OCI-LY3 (cell line): Measurements from ENCODE around the gene RASL11A.

ENCODE experiments used
- H2AFZ ChIP-seq: fragments of 200-600, 300-600 bp; shearing (Covaris generic); 2 replicates; pipeline ENCODE4 v1.6.0; 2014; ENCODE audit warnings: antibody characterized with exemption, low read depth, low read length
- H3K27ac ChIP-seq: fragments of 200-600, 300-600 bp; sonication (generic); 2 replicates; pipeline ENCODE4 v1.5.1; 2014; ENCODE audit warnings: mild to moderate bottlenecking, low read length, moderate library complexity, mixed read lengths
- H3K27me3 ChIP-seq: fragments of 200-600, 300-600 bp; sonication (generic); 2 replicates; pipeline ENCODE4 v1.6.1; 2014; ENCODE audit warnings: low read depth, low read length, mixed read lengths
- H3K36me3 ChIP-seq: fragments of 200-600, 300-600 bp; sonication (generic); replicated peaks from 2 replicates; pipeline ENCODE3; 2014; ENCODE audit warnings: low read depth, low read length, mixed read lengths
- H3K4me1 ChIP-seq: fragments of 300-600, 200-600 bp; sonication (generic); 2 replicates; pipeline ENCODE4 v1.6.1; 2014; ENCODE audit warnings: low read length, mixed read lengths
- H3K4me2 ChIP-seq: fragments of 200-600, 300-600 bp; sonication (generic); 2 replicates; pipeline ENCODE4 v1.6.1; 2014; ENCODE audit warnings: low read length, mixed read lengths
- H3K4me3 ChIP-seq: fragments of 300-600, 200-600 bp; sonication (generic); 2 replicates; pipeline ENCODE4 v1.5.1; 2014; ENCODE audit warnings: antibody characterized with exemption, mild to moderate bottlenecking, low read length, moderate library complexity
- H3K79me2 ChIP-seq: fragments of 300-600, 200-600 bp; shearing (Covaris generic); 2 replicates; pipeline ENCODE4 v1.6.1; 2014; ENCODE audit warnings: mild to moderate bottlenecking, low read length, mixed read lengths
- H3K9ac ChIP-seq: fragments of 300-600, 200-600 bp; shearing (Covaris generic); 2 replicates; pipeline ENCODE4 v1.6.0; 2014; ENCODE audit warnings: mild to moderate bottlenecking, low read length, moderate library complexity
- H3K9me3 ChIP-seq: fragments of 200-600, 300-600 bp; shearing (Covaris generic); 2 replicates; pipeline ENCODE4 v1.6.1; 2014; ENCODE audit warnings: low read length, mixed read lengths; ENCODE audit not compliant: insufficient read depth
- H4K20me1 ChIP-seq: fragments of 200-600, 300-600 bp; sonication (generic); 2 replicates; pipeline ENCODE4 v1.6.1; 2016; ENCODE audit warnings: low read length, mixed read lengths; ENCODE audit not compliant: insufficient read depth
- CTCF ChIP-seq: fragments of 200-600, 300-600 bp; sonication (generic); IDR thresholded peaks from 2 replicates; pipeline ENCODE4 v1.5.1; 2014; ENCODE audit warnings: antibody characterized with exemption, low read length, low read depth
- EZH2phosphoT487 ChIP-seq: fragments of 200-600 bp; shearing (Covaris generic); IDR thresholded peaks from 2 replicates; pipeline ENCODE4 v1.6.1; 2018; ENCODE audit warnings: antibody characterized with exemption, mixed run types, low read depth

RASL11A gene

DNA sequence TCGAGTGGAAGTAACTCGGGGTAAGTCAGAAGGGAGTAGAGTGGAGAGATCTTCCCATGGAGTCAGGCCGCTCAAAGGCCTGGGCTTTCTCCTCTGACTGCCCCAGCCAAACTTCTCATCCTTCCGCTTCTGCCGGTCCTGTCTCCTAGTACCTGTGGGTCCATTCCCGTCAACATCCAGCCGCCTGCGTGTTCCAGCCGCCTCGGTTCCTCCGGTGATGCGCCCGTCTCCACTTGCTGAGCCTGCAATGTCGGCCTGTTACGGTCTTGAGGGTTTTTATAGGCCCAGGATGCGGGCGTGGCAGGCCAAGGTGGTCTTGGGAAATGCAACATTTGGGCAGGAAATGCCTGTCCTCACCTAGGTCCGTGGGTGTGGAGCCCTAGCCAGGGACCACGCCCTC lies 38.3 kb downstream of the RASL11A start:
- Histone ChIP-seq H2AFZ (no peak overlapping the region), H3K9me3 (no peaks in the 10 kb centered on the region)

DNA sequence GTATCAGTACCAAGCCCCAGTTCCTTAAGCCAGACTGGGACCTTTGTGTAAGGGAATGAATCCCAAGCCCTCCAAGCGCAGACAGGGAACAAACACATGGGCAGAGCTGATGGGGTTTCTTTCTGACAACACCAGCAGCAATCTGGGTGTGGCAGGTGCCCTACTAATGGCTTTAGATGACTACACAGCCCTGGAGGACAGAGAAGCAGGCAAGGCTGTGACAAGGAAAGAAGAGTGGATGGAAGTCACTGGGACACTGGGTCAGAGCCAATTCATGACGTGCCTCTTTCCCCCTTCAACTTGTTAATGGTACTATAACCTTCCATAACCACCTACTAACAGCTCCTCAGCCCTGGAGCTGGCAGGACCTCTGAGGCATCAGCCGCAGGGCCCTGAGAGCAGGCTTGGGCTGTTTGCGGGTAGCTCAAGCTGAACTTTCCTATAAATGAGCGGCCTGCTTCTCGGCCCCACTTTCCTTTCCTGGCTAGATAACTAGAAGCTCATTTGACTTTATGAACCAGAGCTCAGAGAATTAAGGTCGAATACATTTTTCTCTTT lies 38.9 kb downstream of the RASL11A start:
- Histone ChIP-seq H4K20me1 (no peaks in the 10 kb centered on the region), H3K27me3 (peaks cover 10% of the 10 kb centered on the region), H3K36me3 (no peaks in the 10 kb centered on the region), H3K4me1 (peaks cover 8% of the 10 kb centered on the region), H3K4me3 (no peak overlapping the region), H3K79me2 (no peaks in the 10 kb centered on the region), H3K9ac (no peak overlapping the region), H3K9me3 (no peaks in the 10 kb centered on the region), H3K4me2 (no peak overlapping the region), H2AFZ (no peak overlapping the region), H3K27ac (no peak overlapping the region)
- no peak for TF ChIP-seq CTCF
- no peak for TF ChIP-seq EZH2phosphoT487

More for the DNA sequence above, 38.3 kb downstream of the RASL11A start:
- H3K9ac ChIP-seq, result no peak overlapping the region
- no peak overlapping the region for H3K27ac ChIP-seq
- H3K4me3 ChIP-seq, result no peak overlapping the region
- peaks cover 10% of the 10 kb centered on the region for H3K27me3 ChIP-seq
- no peaks in the 10 kb centered on the region for H4K20me1 ChIP-seq
- TF ChIP-seq CTCF, result no peak
- no peak overlapping the region for H3K4me2 ChIP-seq
- no peaks in the 10 kb centered on the region for H3K36me3 ChIP-seq
- peaks cover 8% of the 10 kb centered on the region for H3K4me1 ChIP-seq
- no peaks in the 10 kb centered on the region for H3K79me2 ChIP-seq

- Histone ChIP-seq H3K4me1 (peaks cover 8% of the 10 kb centered on the region), H3K79me2 (no peaks in the 10 kb centered on the region), H4K20me1 (no peaks in the 10 kb centered on the region), H2AFZ (no peak overlapping the region), H3K27me3 (peaks cover 10% of the 10 kb centered on the region), H3K27ac (no peak overlapping the region), H3K9ac (no peak overlapping the region), H3K36me3 (no peaks in the 10 kb centered on the region), H3K4me2 (no peak overlapping the region), H3K9me3 (no peaks in the 10 kb centered on the region), H3K4me3 (no peak overlapping the region)
- no peak for TF ChIP-seq CTCF
- TF ChIP-seq EZH2phosphoT487, result no peak
Measured at GRCh38 chr13:27309967-27310598, 39.5 kb downstream of the RASL11A start.

DNA sequence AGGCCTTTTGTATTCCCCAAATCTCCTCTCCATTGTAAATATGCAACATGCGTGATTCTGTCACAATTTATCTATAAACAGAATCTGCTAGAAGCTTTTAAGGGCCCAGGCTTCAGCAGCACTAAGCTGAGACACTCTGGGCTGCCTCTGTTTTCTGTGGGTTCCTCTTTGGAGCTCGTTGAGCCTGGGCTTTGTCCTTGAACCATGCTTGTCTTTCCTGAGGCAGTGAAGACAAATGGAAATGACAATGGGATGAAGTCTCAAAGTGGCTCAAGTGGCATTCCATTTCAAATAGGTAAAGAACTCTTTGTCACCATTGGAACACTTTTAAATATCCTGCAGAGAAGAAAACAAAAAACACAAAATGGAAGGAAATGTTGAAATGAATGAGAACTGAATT lies 40.3 kb downstream of the RASL11A start:
- no peak overlapping the region for H3K4me3 ChIP-seq
- no peak for TF ChIP-seq EZH2phosphoT487
- TF ChIP-seq CTCF, result no peak
- no peaks in the 10 kb centered on the region for H3K36me3 ChIP-seq
- no peaks in the 10 kb centered on the region for H3K79me2 ChIP-seq
- H3K9ac ChIP-seq, result no peak overlapping the region
- H2AFZ ChIP-seq, result no peak overlapping the region
- no peaks in the 10 kb centered on the region for H3K9me3 ChIP-seq
- H3K27ac ChIP-seq, result no peak overlapping the region
- H3K27me3 ChIP-seq, result peaks cover 11% of the 10 kb centered on the region
- no peaks in the 10 kb centered on the region for H4K20me1 ChIP-seq
- H3K4me2 ChIP-seq, result no peak overlapping the region
- peaks cover 8% of the 10 kb centered on the region for H3K4me1 ChIP-seq
